Hepatic stellate cell (primary cell): ENCODE data around the gene AIPL1.

Source experiments
- DNase-seq: peaks from one replicate; pipeline ENCODE4 v3.0.0; 2011; ENCODE audit warnings: low spot score

The AIPL1 gene

DNA sequence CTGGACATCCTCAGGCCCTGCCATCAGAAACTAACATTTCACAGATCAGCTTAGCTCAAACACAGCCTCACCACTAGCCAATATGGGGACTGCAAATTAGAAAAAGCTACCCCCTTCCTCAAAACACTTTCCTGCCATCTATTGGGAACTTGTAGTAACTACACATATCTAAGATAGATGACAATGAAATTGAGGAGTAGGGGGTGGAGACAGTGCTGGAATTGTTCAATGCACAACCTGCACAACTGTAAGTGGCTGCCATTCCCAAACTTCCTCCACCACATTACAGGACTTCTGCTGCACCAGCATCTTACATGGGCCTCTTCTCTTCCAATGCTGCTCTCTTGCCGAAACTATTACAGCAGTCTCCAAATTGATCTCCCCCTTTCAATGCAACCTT is 21.9 kb downstream of the AIPL1 start:
- peak; percentile 47 for DNase-seq

DNA sequence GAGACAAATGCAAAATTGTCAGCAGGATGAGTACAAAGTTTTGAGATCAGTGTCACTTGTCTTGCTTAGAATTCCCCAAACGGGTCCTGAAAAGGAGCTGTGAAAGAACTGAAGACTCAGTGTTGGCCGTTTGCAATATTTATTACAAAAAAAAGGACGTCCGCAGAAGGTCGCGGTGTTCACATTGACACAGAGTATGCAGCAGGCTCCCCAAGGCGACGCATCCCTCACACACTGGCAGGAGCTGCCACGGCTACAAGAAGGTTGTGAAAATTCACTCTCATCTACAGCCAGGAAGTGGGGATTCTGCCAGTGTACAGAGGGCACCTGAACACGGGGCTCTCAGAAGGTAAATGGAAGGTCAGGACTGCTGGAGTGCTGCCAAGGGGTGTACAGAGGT is 26.2 kb downstream of the AIPL1 start:
- DNase-seq, result no peak

DNA sequence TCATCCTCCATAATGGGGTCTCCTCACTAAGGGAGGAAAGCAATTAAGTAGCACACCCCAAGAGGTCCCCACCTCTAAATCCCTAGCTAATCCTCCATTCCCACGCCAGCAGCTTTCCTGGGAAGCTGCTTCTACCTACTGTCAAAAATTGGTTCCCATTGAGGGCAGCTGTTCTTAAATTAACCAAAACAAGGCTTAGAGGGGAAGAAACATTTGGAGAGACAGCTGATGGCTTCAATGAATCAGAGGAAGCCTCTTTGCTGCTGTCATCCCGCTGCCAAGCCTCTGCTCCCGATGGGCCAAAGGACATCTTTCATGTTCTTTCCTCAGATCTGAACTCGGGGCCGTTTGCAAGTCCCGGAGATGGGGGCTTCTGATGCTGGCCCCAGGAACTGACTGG is 26.6 kb downstream of the AIPL1 start:
- DNase-seq, result no peak

DNA sequence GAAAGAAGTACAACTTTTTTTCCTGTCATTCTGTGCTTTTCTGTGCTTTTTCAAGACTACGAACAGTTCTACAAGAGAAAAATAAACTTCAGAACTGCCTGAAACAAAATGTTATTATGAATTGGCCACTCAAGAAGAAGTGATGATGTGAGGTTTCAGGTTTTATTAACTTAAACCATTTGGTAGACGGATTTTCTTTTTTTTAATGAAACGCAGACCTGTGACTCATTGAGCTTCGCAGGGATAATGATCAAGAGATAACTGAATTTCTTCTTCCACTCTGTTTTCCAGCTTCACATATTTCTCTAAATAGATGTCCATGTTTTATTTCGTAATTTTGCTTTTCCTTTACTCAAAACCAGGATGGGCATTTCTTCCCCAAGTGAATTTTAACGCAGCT is 32.7 kb downstream of the AIPL1 start:
- DNase-seq, result no peak

DNA sequence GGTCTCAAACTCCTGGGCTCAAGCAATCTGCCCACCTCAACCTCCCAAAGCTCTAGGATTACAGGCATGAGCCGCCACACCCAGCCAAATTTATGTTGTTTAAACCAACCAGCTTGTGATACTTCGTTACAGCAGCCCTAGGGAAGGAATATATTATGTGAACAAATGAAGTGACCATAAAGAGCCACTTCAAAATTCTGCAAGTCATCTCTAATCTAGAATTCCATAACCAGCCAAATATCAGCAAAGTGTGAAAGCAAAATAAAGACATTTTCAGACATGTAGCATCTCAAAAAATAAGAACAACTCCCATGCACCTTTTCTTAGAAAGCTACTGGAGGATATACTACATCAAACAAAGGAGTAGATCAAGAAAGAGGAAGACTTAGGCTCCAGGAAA is 36.0 kb downstream of the AIPL1 start:
- no peak for DNase-seq

DNA sequence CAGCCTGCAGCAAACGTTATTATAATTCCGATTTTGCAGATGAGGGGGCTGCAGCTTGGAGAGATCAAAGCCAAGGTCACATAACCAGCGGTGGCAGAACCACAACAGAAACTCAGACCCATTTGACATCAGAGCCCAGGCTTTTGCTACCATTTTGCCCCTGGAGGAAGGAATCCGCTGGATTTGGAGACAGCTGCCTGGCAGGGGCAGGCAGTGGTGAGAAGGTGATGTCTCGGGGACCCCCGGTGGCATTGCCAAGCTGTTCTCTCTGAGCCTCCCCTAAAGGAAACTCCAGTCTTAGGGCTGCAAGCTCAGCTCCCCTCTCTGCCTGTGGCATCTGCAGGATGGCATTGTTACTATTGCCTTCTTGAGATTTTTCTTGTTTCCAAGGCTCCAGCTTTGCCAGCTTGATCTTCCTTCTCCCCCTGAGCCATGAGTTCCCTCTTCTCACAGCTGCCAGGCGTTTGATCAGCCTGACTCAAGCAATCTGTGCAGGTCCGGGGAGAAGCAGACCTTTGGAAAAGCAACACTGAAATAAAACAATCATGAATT is 40.8 kb downstream of the AIPL1 start:
- DNase-seq, result no peak

DNA sequence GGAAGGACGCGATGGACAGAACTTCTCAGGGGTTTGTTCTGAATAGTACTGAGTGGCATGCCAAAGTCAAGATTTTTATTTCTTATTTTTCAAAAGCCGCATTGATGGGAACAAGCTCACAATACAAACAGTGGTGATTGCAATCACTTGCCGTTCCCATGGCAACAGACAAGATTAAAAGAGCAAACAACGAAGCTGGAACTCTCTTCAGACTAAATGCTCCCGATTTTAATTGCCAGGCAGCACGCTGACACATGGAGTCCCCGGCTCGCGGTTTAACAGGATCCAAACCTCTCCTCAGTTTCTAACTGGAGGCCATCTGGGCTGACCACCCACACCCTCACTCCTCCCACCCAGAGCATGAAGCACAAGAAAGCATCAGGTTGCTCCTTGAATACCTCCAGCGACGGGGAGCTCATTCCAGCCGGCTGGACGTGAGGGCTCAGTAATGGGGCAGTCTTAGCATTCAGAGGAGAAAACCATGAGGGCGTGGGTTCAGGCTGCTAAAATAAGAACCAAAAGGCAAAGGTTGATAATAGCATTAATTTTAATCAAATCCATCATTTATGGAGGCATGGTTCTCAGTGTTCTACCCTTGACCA is 41.5 kb downstream of the AIPL1 start:
- no peak for DNase-seq

DNA sequence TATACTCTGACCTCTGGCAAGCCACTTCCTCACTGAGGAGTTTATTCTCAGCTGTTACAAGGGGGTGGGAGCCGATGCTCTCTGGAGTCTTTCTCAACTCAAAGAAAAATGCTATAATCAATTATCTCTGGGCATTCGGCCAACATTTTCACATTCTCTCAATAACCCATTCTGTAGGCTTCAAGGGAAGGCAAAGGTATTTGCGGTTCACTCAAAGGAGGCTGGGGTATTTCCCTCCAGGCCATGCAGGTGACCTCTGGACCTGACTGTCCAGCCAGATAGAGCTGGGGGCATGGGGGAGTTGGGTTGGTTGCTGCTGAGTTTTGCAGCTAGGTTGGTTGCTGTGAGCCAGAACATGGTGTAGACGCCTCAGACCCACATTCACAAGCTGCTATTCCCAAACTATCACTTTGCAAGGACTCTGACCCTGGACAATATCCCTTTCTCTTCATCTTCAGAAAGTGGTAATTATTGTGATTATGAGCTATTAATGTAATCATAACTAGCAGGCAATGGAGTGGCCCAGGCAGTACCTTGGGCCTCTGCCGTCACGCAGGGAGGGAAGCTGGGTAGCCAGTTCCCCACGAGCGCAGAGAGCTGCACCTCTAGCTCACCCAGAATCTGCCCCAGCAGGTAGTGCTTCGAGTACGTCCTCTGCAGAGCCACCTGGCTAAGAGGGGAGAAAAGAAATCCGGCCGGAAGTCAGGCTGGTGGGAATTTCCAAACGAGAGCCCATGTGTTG is 42.1 kb downstream of the AIPL1 start:
- no peak for DNase-seq

DNA sequence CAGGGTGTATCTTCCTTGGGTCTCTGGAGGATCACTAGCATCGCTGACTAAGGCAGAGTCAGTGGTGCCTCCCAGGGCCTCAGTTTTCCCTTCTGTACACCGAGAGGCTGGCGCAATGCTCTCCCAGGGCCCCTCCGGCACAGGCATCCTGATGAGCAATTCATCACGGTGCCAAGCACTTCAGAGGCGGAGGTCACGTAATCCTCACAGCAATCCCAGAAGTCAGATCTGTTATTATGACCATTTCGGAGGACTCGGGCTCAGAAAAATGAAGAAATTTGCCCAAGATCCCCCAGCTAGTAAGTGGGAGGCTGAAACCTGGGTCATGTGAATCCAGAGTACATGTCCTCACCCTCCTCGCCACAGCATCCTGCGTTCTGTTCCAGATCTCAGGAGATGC is 46.5 kb downstream of the AIPL1 start:
- DNase-seq, result no peak

DNA sequence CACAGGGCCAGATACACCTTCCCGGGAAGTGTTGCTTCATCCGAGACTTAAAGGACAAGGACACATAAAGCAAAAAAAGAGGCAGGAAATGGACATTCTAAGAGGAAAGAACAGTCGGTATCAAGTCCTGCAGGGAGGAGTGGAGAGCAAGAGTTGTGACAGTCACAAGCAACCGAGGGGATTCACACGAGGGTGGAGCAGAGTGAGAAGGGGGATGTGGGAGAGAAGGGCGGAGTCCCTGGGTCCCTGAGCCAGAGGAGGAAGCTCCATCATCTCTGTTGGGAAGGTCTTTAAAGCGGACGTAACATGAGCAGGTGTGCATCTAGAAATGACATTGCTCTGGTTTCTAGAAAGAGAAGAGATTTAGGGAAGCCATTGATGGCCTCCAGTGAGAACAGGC is 47.1 kb downstream of the AIPL1 start:
- no peak for DNase-seq

DNA sequence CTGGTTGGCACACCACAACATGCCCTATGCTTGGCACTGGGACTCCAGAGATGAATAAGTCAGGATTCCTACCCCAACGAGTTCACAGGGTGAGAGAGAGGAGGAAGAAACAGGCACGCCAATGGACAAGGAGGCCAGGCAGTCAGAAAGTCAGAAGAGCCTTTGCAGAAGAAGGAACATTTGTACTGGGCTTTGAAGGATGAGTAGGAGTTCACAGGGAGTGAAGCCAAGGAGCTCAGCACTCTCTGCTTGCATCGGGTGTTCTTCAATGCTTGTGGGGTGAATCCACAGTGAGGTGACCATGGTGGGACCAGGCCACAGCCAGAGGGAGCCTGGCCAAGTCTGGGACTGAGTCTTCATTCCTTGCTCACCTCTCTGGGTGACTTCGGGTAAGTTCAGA is 47.5 kb downstream of the AIPL1 start:
- DNase-seq, result no peak

DNA sequence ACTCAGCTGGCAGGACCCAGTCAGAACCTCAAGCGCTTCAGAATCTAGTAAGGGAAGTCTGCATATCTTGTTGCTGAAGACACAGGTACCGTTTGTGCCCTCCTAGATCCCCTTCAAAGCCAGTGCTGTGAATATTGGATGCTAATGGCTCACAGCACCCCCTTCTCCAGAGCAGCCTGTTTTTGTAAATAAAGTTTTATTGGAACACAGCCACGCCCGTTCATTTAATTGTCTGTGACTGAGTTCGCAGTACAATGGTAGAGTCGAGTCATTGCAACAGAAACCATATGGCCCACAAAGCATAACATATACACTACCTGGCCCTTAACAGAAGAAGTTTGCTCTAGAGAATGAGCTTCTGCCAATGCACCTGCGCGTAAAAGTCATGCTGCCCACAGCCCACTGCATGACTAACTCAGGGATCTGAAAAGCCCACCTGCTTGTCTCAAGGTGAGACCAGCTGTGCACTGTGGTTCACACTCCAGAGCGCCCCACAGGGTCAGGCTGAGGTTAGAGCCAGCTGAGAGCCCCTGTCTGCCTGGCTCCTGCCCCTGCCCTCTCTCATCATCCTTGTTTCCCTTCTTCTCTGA is 48.8 kb downstream of the AIPL1 start:
- DNase-seq, result no peak

DNA sequence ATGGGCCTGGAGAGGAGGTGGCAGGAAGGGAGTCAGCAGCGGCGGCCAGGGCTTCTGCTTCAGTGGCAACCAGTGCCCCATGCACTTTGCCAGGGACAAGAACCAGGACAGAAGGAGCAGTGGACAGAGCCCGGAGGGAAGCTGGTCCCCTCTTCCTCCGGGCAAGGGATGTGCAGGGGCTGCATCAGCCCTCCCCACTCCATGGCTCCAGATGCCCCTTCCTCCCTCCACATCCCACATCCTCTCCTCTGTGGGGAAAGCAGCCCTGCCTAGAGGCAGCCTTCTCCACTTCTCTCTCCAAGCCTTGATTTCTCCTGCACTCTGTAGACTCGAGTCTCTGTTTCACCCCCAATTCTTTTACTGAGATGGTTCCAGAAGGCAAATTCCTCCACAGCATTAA is 50.4 kb downstream of the AIPL1 start:
- DNase-seq, result no peak

DNA sequence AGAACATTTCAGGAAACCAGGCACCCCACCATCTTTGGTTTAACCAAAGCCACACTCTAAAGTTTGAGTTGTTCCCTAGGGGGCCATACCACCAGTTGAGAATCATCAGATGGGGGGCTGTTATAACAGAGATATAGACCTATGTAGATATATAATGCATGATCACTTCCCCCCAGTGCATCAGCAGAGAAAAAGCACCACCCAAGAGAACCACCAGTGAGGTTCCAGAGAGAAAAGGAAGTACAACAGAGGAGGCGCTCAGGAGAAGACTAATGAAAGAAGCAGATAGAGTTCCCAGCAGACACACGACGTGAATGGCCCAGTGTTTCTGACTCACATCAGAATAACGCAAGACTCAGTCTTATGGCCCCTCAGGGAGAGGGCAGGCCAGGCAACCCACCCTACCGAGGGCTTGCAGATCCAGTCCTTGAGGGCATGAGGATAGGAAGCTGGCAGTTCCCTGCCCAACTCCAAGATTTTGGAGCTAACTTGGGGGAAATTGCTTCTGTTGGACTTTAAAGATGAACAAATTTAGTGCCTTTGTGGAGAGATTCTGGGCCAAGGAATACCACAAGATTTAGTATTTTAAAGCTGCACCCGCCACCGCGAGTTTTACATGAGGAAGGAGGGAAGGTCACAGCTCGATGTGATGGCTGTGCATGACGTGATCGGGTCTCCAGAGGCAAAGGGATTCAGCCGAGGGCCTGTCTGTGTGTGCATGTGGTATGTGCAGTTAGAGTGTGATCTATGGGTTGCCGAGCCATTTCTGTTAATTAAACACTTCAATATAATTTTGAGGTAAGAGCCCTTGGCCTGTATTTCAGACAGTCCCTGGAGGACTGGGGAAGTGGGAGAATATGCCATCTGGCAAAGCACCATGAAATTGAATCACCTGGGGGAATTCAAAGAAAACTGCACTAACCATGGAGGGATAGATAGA is 53.1 kb downstream of the AIPL1 start:
- no peak for DNase-seq

DNA sequence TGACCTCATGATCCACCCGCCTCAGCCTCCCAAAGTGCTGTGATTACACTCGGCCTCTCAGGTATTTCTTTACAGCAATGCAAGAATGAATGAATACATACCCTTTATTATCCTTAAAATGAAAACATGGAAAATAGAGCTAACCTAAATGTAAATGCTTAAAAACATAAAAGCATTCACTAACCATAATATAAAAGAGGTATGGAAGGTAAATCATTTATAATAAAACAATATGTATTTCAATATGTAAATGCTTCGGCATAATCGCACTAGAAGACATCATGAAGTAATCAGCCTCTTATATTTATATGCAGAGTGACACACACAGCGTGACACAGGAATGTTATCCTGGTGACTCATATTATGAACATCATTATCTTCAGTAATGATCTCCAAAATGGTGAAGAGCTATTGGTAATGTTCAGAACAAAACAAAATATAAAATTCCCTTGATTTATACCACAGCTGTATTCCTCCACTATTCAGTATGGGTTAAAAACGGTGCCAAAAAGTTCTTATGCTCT is 53.9 kb downstream of the AIPL1 start:
- DNase-seq, result no peak

DNA sequence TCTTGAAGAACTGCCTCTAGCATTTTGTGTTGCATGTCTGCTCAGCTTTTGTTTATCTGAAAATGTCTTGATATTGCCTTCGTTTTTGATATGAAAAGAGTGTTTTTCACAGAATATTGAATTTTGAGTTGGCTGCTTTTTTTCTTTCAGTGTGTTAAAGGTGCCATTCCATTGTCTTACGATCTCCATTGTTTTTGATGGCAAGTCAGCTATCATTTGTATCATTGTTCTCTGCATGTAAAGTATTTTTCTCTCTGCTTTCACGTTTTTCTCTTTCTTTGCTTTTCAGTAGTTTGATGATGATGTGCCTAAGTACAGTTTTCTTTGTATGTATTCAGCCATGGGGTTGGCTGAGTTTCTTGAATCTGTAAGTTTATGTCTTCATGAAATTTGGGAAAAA is 57.0 kb downstream of the AIPL1 start:
- DNase-seq, result no peak

DNA sequence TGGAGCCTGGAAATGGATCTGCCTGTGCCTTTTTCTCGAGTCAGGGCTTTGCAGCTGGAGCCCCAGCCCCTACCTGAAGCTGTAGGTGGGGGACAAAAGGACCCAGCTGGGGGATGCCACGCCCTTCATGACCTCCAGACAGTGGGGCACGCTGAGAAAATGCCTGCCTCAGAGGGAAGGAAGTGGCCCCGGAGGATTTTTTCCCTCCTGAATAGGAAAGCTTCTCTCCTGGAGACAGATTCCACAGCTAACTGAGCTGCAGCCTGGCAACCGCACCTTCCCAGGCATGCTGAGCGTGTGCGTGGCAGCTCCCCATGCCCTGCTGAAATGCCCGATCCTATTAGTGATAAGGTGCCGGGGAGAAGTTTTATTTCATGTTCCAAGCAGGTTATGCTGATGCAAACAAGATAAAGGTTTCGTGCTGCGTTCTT is 58.0 kb downstream of the AIPL1 start:
- no peak for DNase-seq

DNA sequence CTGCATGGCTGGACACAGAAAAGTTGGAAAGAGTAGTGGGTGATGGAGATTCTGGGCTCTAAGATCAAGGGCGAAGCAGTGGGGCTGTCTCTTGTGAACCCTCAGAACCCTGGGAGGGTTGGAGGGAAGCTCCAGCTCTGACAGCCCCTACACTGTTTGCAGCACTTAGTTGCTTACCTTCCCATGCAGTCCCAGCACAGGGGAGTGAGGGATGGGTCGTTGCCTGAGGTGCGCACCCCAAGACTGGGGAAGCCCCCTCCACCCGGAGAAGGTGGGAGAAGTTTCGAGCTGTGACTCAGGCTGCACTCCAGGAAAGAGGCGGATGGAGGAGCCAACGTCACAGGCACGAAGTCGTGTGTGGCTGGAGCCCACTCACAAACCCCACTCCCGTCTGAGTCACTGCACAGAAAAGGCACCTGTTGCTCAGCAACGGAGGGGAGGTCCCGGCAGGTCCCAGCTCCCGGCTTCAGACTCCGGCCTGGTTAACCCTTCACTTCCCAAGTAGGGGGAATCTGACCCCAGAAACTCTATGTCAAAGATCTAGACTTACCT is 60.1 kb downstream of the AIPL1 start:
- DNase-seq, result no peak

DNA sequence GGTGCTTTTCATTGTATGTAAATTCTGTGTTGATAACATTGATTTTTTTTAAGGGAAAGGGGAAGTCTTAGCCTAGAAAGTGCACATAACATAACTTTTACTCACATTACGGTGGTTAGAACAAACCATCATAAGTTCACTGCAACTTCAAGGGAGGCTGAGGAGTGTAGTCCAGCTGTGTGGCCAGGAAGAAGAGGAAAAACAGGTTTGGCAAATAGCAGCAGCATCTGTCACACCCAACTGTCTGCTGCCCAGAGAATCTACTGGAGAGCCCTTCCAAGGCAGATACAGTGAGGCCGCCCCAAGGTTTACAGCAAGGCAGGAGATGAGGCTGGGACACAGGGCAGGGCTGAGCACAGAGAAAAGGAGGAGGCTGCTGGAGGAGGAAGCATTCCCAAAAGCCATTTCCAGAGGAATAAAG is 60.6 kb downstream of the AIPL1 start:
- DNase-seq, result no peak
